ENCODE measurements around the gene C4orf33.

- TF ChIP-seq CTCF (conservative IDR thresholded peaks at IDR 0.05 in 1 of 2, IDR thresholded peaks at IDR 0.05 in 1 of 2; ENCODE audit: extremely low read depth in 1 of 2, insufficient read depth in 1 of 2, low read depth in 1 of 2, low read length in 2 of 2) (no peak), EZH2 (IDR thresholded peaks at IDR 0.05; ENCODE audit: borderline replicate concordance, low read length) (no peak)
Observed at GRCh38 chr4:129144755-129145206, 48.8 kb downstream of the C4orf33 start.
